HepG2 (cell line): ENCODE measurements around the gene USP24. TPM values are rescaled to one million over a fixed set of nuclear protein-coding genes. Genes with fewer than 3 reads are reported as not detected.

Experiments used
- ATAC-seq: fragments of 200-7000 bp; cut with Tn5 transposase; 3 replicates; pipeline ENCODE4 v1.9.1; 2020; ENCODE audit warnings: mild to moderate bottlenecking, moderate library complexity
- BruUV-seq: library from RNA; stranded (reverse); fragments of 400-500 nt; replicated peaks from 2 replicates; lab custom pipeline; 2021; lab: Mats Ljungman, UMichigan
- CTCF ChIA-PET: fragments of 300-600 bp; formaldehyde crosslinking; extraction: SDS; loops from one replicate; lab custom pipeline; 2021; ENCODE audit warnings: low total read pairs, inconsistent platforms, low intra/inter-chr PET ratio; lab: Yijun Ruan, JAX
- POLR2A ChIA-PET: fragments of 350-600 bp; sonication (Branson Sonifier 250); formaldehyde crosslinking; loops from one replicate; lab custom pipeline; 2020; ENCODE audit warnings: antibody characterized with exemption, inconsistent platforms; lab: Yijun Ruan, JAX
- DNase-seq: peaks from one replicate; pipeline ENCODE4 v3.0.0-alpha.2; 2015; ENCODE audit warnings: low spot score
- FAIRE-seq: peaks from 3 replicates; lab custom pipeline; 2011; peaks lifted over from hg19 to GRCh38; lab: Jason Lieb, UNC
- H2AFZ ChIP-seq: one replicate; pipeline ENCODE4 v1.6.1; 2011; ENCODE audit warnings: low read length, inconsistent platforms
- H3K27ac ChIP-seq: fragments of 300-600 bp; 3 replicates; pipeline ENCODE4 v1.8.0; 2011; ENCODE audit warnings: mixed run types, mild to moderate bottlenecking, mixed read lengths, low read length, inconsistent platforms; ENCODE audit not compliant: insufficient read depth; ENCODE audit errors: extremely low read length
- H3K27me3 ChIP-seq, 2 experiments: fragments of 200-600 bp in 1 of 2; 2 replicates in 1 of 2; 3 replicates in 1 of 2; pipeline versions ENCODE4 v1.6.0 to v1.8.0; 2011; ENCODE audit warnings: low read length in 2 of 2, mild to moderate bottlenecking in 2 of 2, moderate library complexity in 2 of 2, inconsistent platforms in 1 of 2; ENCODE audit not compliant: insufficient read depth in 2 of 2, control insufficient read depth in 1 of 2
- H3K36me3 ChIP-seq, 2 experiments: fragments of 200-600 bp in 1 of 2; replicated peaks in 1 of 2; 2 replicates in 1 of 2; 3 replicates in 1 of 2; pipeline versions ENCODE4 v1.5.1 to v1.8.0; 2011; ENCODE audit warnings: low read length in 2 of 2, inconsistent platforms in 1 of 2; ENCODE audit not compliant: insufficient read depth in 2 of 2, control insufficient read depth in 1 of 2
- H3K4me1 ChIP-seq: 2 replicates; pipeline ENCODE4 v1.5.1; 2012; ENCODE audit warnings: low read length, inconsistent platforms; ENCODE audit not compliant: insufficient read depth
- H3K4me2 ChIP-seq: 2 replicates; pipeline ENCODE4 v1.6.0; 2011; ENCODE audit warnings: low read depth, low read length, inconsistent platforms
- H3K4me3 ChIP-seq, 3 experiments: fragments of 200-600 bp in 1 of 3; sonication (generic), shearing (Covaris generic) in 1 of 3; replicated peaks in 1 of 3; 2 replicates each; pipeline ENCODE4 v1.5.1; 2011 to 2016; ENCODE audit warnings: low read length in 3 of 3, inconsistent platforms in 2 of 3, low read depth in 2 of 3, mild to moderate bottlenecking in 2 of 3, control low read depth in 1 of 3, mixed read lengths in 1 of 3; ENCODE audit not compliant: insufficient read depth in 1 of 3
- H3K79me2 ChIP-seq: one replicate; pipeline ENCODE4 v1.6.1; 2011; ENCODE audit warnings: low read length, inconsistent platforms; ENCODE audit not compliant: insufficient read depth
- H3K9ac ChIP-seq: 2 replicates; pipeline ENCODE4 v1.6.0; 2011; ENCODE audit warnings: mild to moderate bottlenecking, low read depth, low read length, inconsistent platforms; ENCODE audit not compliant: insufficient read depth
- H3K9me3 ChIP-seq: 2 replicates; pipeline ENCODE4 v1.5.1; 2012; ENCODE audit warnings: mild to moderate bottlenecking, low read length
- H4K20me1 ChIP-seq: 2 replicates; pipeline ENCODE4 v1.6.0; 2011; ENCODE audit warnings: inconsistent platforms, mild to moderate bottlenecking, low read length, moderate library complexity; ENCODE audit not compliant: insufficient read depth
- CEBPB ChIP-seq: IDR thresholded peaks from 2 replicates; pipeline ENCODE4 v1.6.1; 2011; ENCODE audit warnings: low read depth, low read length, improper control_type of control experiment, borderline replicate concordance
- GTF3A ChIP-seq: sonication (generic); formaldehyde crosslinking; conservative IDR thresholded peaks from 2 replicates; pipeline ENCODE4 v1.4.0; 2020; ENCODE audit warnings: mild to moderate bottlenecking, missing genetic modification reagents
- HINFP ChIP-seq: sonication (generic); formaldehyde crosslinking; IDR thresholded peaks from 2 replicates; pipeline ENCODE4 v1.4.0; 2020; ENCODE audit warnings: low read depth, mild to moderate bottlenecking, missing genetic modification reagents
- KLF11 ChIP-seq: IDR thresholded peaks from 2 replicates; pipeline ENCODE4 v1.6.1; 2016; ENCODE audit warnings: missing compliant biosample characterization
- MATR3 ChIP-seq: sonication (generic); formaldehyde crosslinking; IDR thresholded peaks from 2 replicates; pipeline ENCODE4 v1.4.0; 2020; ENCODE audit warnings: missing genetic modification reagents
- MLLT10 ChIP-seq: sonication (generic); formaldehyde crosslinking; IDR thresholded peaks from 2 replicates; pipeline ENCODE4 v1.4.0; 2020; ENCODE audit warnings: missing genetic modification reagents
- MXD3 ChIP-seq: IDR thresholded peaks from 2 replicates; pipeline ENCODE4 v1.6.1; 2016; ENCODE audit warnings: mild to moderate bottlenecking, missing biosample characterization, missing genetic modification reagents
- SIX1 ChIP-seq: sonication (generic); formaldehyde crosslinking; IDR thresholded peaks from 2 replicates; pipeline ENCODE4 v1.4.0; 2020; ENCODE audit warnings: missing genetic modification reagents, borderline replicate concordance
- SOX6 ChIP-seq, 2 experiments: fragments of 450-650 bp in 1 of 2; sonication (generic) in 1 of 2; formaldehyde crosslinking in 1 of 2; IDR thresholded peaks; 2 replicates each; pipeline versions ENCODE4 v1.4.0 to v1.6.1; 2017 to 2020; ENCODE audit warnings: antibody characterized with exemption in 1 of 2, mild to moderate bottlenecking in 1 of 2, missing genetic modification reagents in 1 of 2
- TRIM22 ChIP-seq: fragments of 450-650 bp; IDR thresholded peaks from 2 replicates; pipeline ENCODE4 v1.6.1; 2017
- YEATS2 ChIP-seq: sonication (generic); formaldehyde crosslinking; IDR thresholded peaks from 2 replicates; pipeline ENCODE4 v1.4.0; 2020; ENCODE audit warnings: missing genetic modification reagents, borderline replicate concordance
- ZFP37 ChIP-seq: sonication (generic); formaldehyde crosslinking; IDR thresholded peaks from 2 replicates; pipeline ENCODE4 v1.4.0; 2020; ENCODE audit warnings: missing genetic modification reagents, borderline replicate concordance
- ZMYM2 ChIP-seq: sonication (generic); formaldehyde crosslinking; IDR thresholded peaks from 2 replicates; pipeline ENCODE4 v1.8.0; 2022; ENCODE audit warnings: mild to moderate bottlenecking, missing genetic modification reagents
- ZMYM3 ChIP-seq: sonication (generic); formaldehyde crosslinking; IDR thresholded peaks from 2 replicates; pipeline ENCODE4 v1.5.1; 2020; ENCODE audit warnings: mild to moderate bottlenecking, missing genetic modification reagents
- ZXDC ChIP-seq: sonication (generic); formaldehyde crosslinking; IDR thresholded peaks from 2 replicates; pipeline ENCODE4 v1.5.0; 2020; ENCODE audit warnings: mild to moderate bottlenecking, missing genetic modification reagents
- WGBS: methylation state at CpG from one replicate; pipeline ENCODE4 v1.1.6; 2017; ENCODE audit warnings: low lambda C conversion rate; 5-methylcytosine and 5-hydroxymethylcytosine counted together
- in situ Hi-C: cut with HindIII; loops from 2 replicates; pipeline ENCODE4 v1.10.0; 2017; ENCODE audit warnings: low pct_unique_long_range_greater_than_20kb; ENCODE audit not compliant: extremely low pct_ligation_motif_present
- intact Hi-C: fragments of 100-400 bp; cut with micrococcal nuclease; formaldehyde crosslinking; loops from one replicate; pipeline ENCODE4 v1.10.0; 2022; ENCODE audit not compliant: unreplicated experiment
- polyA plus RNA-seq, 8 experiments: library from polyadenylated mRNA; depleted of rRNA in 3 of 8; stranded (reverse) in 7 of 8; unstranded in 1 of 8; fragments of >200 nt; fragmentation: Illumina TruSeq in 4 of 8; extraction: Trizol in 4 of 8; gene quantifications; 2 replicates each; pipeline versions ENCODE4 v1.2.1 to v1.2.3, GENCODE V29; 2011 to 2016; ENCODE audit warnings: low read depth in 4 of 8, missing spikeins in 1 of 8, mixed read lengths in 1 of 8; ENCODE audit not compliant: insufficient read depth in 1 of 8
- total RNA-seq, 5 experiments: library from RNA; depleted of rRNA; stranded (reverse); fragments of >200 nt; fragmentation: Illumina TruSeq; extraction: Trizol; gene quantifications; 2 replicates each; pipeline ENCODE4 v1.2.3, GENCODE V29; 2016; ENCODE audit warnings: low read depth in 1 of 5

USP24 gene
- total and polyA plus RNA-seq, 2 of the 13 experiments (the other 11 are each of a cell fraction or from before 2014, with no cell fraction given), result 18.8 to 47.6 TPM

GRCh38 chr1:55197099-55197498 lies 18.1 kb downstream of the USP24 start (continued):
- no peak for TF ChIP-seq ZFP37
- TF ChIP-seq, all 625 proteins: peak for 0

- peaks cover 4% of the 10 kb centered on the region; the same call in 1 of the 2 replicates for H4K20me1 ChIP-seq
- TF ChIP-seq CEBPB (no peak), MLLT10 (CRISPR knock-in tag) (no peak), SOX6 (IDR thresholded peaks at IDR 0.05) (no peak), SOX6 (CRISPR knock-in tag; IDR thresholded peaks at IDR 0.05) (no peak), SIX1 (CRISPR knock-in tag) (no peak), ZMYM3 (CRISPR knock-in tag) (no peak), TRIM22 (no peak), HINFP (CRISPR knock-in tag) (no peak), YEATS2 (no peak), KLF11 (CRISPR knock-in tag) (no peak), GTF3A (CRISPR knock-in tag) (no peak), ZXDC (CRISPR knock-in tag) (no peak), MATR3 (CRISPR knock-in tag) (no peak), ZMYM2 (CRISPR knock-in tag) (no peak), MXD3 (CRISPR knock-in tag) (no peak)
- TF ChIP-seq, all 625 proteins: peak for 0
- H3K9me3 ChIP-seq, result no peaks in the 10 kb centered on the region
- H3K4me3 ChIP-seq, result no peak overlapping the region
- intact Hi-C loops (no loop called here), in situ Hi-C loops (no loop called here)
- H2AFZ ChIP-seq, result no peak overlapping the region
- no peak overlapping the region for H3K27ac ChIP-seq
- no TSS peak for BruUV-seq
- H3K27me3 ChIP-seq, result no peaks in the 10 kb centered on the region
- no peak for DNase-seq
- no peak for FAIRE-seq
- no peak overlapping the region for H3K4me2 ChIP-seq
- CTCF ChIA-PET, result no interaction called here
- H3K79me2 ChIP-seq, result peaks cover 75% of the 10 kb centered on the region
- peaks cover 12% of the 10 kb centered on the region; the same call in 1 of the 2 replicates for H3K4me1 ChIP-seq
- no peak overlapping the region for H3K9ac ChIP-seq
- over 99% methylated on average over 5 of the region's 5 CpGs for whole genome bisulfite sequencing
- H3K36me3 ChIP-seq, result peaks cover 3 to 4% of the 10 kb centered on the region in 2 experiments; a peak in 4 of 5 replicates
- POLR2A ChIA-PET, result no interaction called here
- no peak for ATAC-seq
Measured at GRCh38 chr1:55196433-55197035, 18.6 kb downstream of the USP24 start.
